Activated T-helper 1 cell treated with anti-CD3 and anti-CD28 coated beads, Interleukin-12 subunit alpha, Interleukin-12 subunit beta, Interleukin-2, Interleukin-4 antibody, amounts not matched to agents 30 ng/mL and 10 ng/mL and 1 ng/mL, durations not matched to agents 14 hours and 24 hours and 36 hours (primary cell): ENCODE results near the gene ZNF528. TPM values are rescaled to one million over a fixed set of nuclear protein-coding genes. Genes with fewer than 3 reads are reported as not detected.

Experiments used
- DNase-seq: peaks from one replicate; pipeline ENCODE4 v3.0.0; 2021; ENCODE audit warnings: low spot score
- H3K27ac Mint-ChIP-seq: one replicate; pipeline ENCODE4 v1.8.0; 2021; ENCODE audit warnings: mild to moderate bottlenecking, mixed read lengths
- H3K27me3 Mint-ChIP-seq: one replicate; pipeline ENCODE4 v1.8.0; 2022; ENCODE audit warnings: mild to moderate bottlenecking, moderate library complexity, mixed read lengths; ENCODE audit not compliant: insufficient read depth
- H3K36me3 Mint-ChIP-seq: one replicate; pipeline ENCODE4 v1.8.0; 2021; ENCODE audit warnings: low read depth, mixed read lengths
- H3K4me1 Mint-ChIP-seq: one replicate; pipeline ENCODE4 v1.8.0; 2021; ENCODE audit warnings: low read depth, mixed read lengths
- H3K4me3 Mint-ChIP-seq: one replicate; pipeline ENCODE4 v1.8.0; 2021; ENCODE audit warnings: mild to moderate bottlenecking, moderate library complexity, mixed read lengths
- H3K9me3 Mint-ChIP-seq: one replicate; pipeline ENCODE4 v1.8.0; 2021; ENCODE audit warnings: mixed read lengths
- intact Hi-C: fragments of 100-400 bp; cut with micrococcal nuclease; formaldehyde crosslinking; loops from one replicate; pipeline ENCODE4 v1.15.1; 2024
- total RNA-seq: library from RNA; stranded (reverse); gene quantifications from 2 replicates; pipeline ENCODE4 v1.2.3, GENCODE V29; 2022

The ZNF528 gene
- total RNA-seq, 1 donor from 2014 or later, result 6.8 TPM

- H3K4me3 Mint-ChIP-seq, result peak within 1 kb of the TSS; percentile 58
- no peaks in the 10 kb centered on the region for H3K4me1 Mint-ChIP-seq
- no peak within 1 kb of the TSS for H3K27ac Mint-ChIP-seq
- no peaks in the 10 kb centered on the region for H3K27me3 Mint-ChIP-seq
- peak; percentile 6 for DNase-seq
- intact Hi-C loops, result no loop called here
- H3K36me3 Mint-ChIP-seq, result peaks cover 7% of the 10 kb centered on the region
- peaks cover 72% of the 10 kb centered on the region for H3K9me3 Mint-ChIP-seq
Measured at GRCh38 chr19:52453324-52454094, 55.9 kb downstream of the ZNF528 start, which contains the start of gene ZNF578. Gene ZNF578, plus strand, starts transcription at chr19:52453553. Its CDS starts 48,293 bp downstream, at chr19:52501846.

GRCh38 chr19:52464798-52465470 is 67.3 kb downstream of the ZNF528 start:
- H3K36me3 Mint-ChIP-seq, result no peaks in the 10 kb centered on the region
- no peak for DNase-seq

More at GRCh38 chr19:52464798-52465470, 67.3 kb downstream of the ZNF528 start:
- H3K4me3 Mint-ChIP-seq, result no peak overlapping the region
- no peak overlapping the region for H3K27ac Mint-ChIP-seq
- no peaks in the 10 kb centered on the region for H3K27me3 Mint-ChIP-seq
- no peaks in the 10 kb centered on the region for H3K4me1 Mint-ChIP-seq
- intact Hi-C loops, result no loop called here
- peaks cover 73% of the 10 kb centered on the region for H3K9me3 Mint-ChIP-seq

Other genes starting within 250 kb of the ZNF528 start
- 7.8 and 10.8 TPM in 2 replicates for gene ZNF836, start 226.2 kb upstream of the ZNF528 start, total RNA-seq
- 214 and 215 TPM in 2 replicates for gene PPP2R1A, start 207.8 kb upstream of the ZNF528 start, total RNA-seq
- 13.8 and 16.5 TPM in 2 replicates for gene ZNF766, start 128.3 kb upstream of the ZNF528 start, total RNA-seq
- 3.5 and 4.8 TPM in 2 replicates for gene ZNF480, start 100.7 kb upstream of the ZNF528 start, total RNA-seq
- gene ZNF610, start 61.6 kb upstream of the ZNF528 start, total RNA-seq, result 0.29 and 0.36 TPM in 2 replicates
- gene ZNF880, start 27.9 kb upstream of the ZNF528 start, total RNA-seq, result 5.4 and 12.5 TPM in 2 replicates
- gene ZNF534, start 31.3 kb downstream of the ZNF528 start, total RNA-seq, result not detected in 2 replicates
- 0.05 and 0.07 TPM in 2 replicates for gene ZNF578, start 55.7 kb downstream of the ZNF528 start, total RNA-seq
- 19.1 and 20.0 TPM in 2 replicates for gene ZNF808, start 129.8 kb downstream of the ZNF528 start, total RNA-seq
- gene ZNF701, start 172.4 kb downstream of the ZNF528 start, total RNA-seq, result 16.0 and 18.3 TPM in 2 replicates
- 23.5 and 25.8 TPM in 2 replicates for gene ZNF83, start 240.5 kb downstream of the ZNF528 start, total RNA-seq